NCI-H146 treated with DMSO at 0.1 percent for 48 hours (cell line): Measurements from ENCODE around the gene NLRX1.
"Not testable (repeated sequence)": the region's sequence is repeated elsewhere in the genome, so short reads cannot be mapped to it uniquely, and the experiment has no call there.

Experiments used
- DNase-seq: peaks from one replicate; lab custom pipeline; 2025; ENCODE audit not compliant: unreplicated experiment; lab: John Stamatoyannopoulos, UW

NLRX1 gene

DNA sequence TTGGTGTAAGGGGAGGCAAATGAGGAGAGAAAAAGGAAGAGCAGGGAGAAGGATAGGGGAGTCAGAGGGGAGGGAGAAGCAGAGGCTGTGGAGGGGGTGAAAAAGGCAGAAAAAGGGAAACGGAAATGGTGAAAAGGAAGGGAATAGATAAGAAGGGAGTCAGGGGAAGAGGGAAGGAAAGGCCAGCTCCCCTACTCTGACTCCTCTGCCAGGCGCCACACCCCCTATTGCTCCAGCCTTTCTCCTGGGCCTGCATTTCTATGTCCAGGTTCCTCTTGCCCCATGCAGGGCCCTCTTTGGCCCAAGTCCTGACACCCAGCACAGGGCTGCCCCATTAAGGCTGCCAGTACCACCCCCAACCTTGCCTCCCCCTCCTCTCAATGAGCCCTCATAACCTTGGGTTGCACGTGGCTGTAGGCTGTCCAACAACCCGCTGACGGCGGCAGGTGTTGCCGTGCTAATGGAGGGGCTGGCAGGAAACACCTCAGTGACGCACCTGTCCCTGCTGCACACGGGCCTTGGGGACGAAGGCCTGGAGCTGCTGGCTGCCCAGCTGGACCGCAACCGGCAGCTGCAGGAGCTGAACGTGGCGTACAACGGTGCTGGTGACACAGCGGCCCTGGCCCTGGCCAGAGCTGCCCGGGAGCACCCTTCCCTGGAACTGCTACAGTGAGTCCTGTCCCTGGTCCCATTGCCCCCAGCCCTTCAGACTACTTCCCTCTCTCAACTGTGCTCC is 13.3 kb downstream of the NLRX1 start:
- DNase-seq: peak; percentile 62

DNA sequence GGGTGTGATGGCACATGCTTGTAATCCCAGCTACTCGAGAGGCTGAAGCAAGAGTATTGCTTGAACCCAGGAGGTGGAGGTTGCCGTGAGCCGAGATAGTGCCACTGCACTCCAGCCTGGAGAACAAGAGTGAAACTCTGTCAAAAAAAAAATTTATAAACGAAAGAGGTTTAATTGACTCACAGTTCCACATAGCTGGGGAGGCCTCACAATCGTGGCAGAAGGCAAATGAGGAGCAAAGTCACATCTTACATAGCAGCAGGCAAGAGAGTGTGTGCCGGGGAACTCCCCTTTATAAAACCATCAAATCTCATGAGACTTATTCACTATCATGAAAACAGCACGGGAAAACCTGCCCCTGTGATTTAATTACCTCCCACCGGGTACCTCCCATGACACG is 15.9 kb downstream of the NLRX1 start:
- not testable (repeated sequence) for DNase-seq

GRCh38 chr11:119185981-119186634 is 17.6 kb downstream of the NLRX1 start:
- DNase-seq: no peak

DNA sequence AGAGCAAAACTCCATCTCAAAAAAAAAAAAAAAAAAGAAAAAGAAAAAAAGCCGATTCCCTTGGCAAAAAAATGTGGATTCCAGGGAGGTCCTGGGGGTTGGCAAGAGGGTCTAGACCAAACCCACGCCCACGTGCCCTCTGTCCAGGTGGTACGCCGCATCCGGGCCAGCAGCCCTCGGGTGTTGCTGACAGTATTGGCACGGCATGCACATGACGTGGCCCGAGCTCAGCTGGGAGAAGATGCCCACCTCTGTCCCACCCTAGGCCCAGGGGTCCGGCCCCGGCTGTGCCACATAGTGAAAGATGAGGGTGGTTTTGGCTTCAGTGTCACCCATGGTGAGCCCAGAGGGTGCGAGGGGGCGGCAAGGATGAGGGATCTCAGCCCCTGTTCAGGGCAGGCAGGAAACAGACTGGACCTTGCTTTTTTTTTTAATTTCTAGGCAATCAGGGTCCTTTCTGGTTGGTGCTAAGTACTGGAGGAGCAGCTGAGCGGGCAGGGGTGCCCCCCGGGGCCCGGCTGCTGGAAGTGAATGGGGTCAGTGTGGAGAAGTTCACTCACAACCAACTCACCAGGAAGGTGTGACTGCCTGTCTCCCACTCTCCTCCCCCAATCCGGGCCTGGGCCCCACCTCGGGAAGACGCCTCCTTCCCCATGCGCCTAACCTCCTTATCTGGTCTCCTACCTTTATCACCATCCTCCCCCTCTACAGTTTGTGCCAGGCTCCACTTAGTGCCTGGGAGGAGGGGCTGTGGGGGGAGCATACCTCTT is 18.8 kb downstream of the NLRX1 start:
- no peak for DNase-seq

DNA sequence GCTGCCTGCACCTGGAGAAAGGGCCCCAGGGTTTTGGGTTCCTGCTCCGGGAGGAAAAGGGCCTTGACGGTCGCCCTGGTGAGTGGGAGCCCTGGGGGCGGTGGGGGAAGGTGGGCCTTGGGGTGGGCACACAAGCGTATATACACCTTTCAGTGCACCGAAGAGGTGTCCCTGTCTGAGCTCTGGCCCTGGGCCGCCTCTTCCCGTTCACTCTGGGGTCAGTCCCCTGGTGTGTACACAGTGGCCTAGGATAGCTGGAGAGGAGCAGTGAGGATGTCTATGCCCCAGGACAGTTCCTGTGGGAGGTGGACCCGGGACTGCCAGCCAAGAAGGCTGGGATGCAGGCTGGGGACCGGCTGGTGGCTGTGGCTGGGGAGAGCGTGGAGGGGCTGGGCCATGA is 19.5 kb downstream of the NLRX1 start:
- no peak for DNase-seq

DNA sequence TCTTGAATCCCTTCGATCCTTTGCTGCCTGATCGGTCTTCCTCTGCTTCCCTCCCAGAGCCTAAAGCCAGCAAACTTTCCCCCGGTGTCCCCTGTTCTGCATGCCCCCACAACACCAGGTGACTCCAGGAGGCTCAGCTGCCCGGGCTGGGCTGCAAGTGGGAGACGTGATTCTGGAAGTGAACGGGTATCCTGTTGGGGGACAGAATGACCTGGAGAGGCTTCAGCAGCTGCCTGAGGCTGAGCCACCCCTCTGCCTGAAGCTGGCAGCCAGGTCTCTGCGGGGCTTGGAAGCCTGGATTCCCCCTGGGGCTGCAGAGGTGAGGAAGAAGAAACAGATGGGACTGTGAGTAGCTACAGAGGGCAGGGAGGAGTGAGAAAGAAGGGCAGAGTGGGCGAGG is 20.4 kb downstream of the NLRX1 start:
- DNase-seq: no peak

- no peak for DNase-seq
Observed at GRCh38 chr11:119189393-119189792, 20.9 kb downstream of the NLRX1 start.

- no peak for DNase-seq
Observed at GRCh38 chr11:119190531-119190930, 22.0 kb downstream of the NLRX1 start.

- DNase-seq: not testable (repeated sequence)
Observed at GRCh38 chr11:119191265-119191664, 22.7 kb downstream of the NLRX1 start.

GRCh38 chr11:119192111-119192510 is 23.6 kb downstream of the NLRX1 start:
- no peak for DNase-seq

- DNase-seq: no peak
Observed at GRCh38 chr11:119193001-119193400, 24.5 kb downstream of the NLRX1 start.

DNA sequence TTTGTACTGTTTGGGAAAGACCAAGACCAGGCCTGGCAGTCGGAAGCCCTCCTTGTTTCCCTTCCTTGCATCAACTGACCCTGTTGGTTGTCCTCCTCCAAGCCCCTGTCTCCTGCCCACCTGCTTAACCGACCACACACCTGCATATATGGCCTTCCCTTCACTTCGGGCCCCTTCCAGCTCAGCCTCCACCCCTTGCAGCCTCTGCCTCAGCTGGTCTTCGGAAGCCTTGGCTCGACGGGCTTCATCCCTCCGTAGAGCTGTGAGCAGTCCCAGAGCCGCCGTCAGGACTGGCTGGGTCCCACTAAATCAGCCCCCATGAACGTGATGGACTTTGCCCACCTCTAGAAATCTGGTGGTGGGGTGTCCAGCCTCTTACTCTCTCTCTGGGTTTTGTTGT is 25.1 kb downstream of the NLRX1 start:
- no peak for DNase-seq

DNA sequence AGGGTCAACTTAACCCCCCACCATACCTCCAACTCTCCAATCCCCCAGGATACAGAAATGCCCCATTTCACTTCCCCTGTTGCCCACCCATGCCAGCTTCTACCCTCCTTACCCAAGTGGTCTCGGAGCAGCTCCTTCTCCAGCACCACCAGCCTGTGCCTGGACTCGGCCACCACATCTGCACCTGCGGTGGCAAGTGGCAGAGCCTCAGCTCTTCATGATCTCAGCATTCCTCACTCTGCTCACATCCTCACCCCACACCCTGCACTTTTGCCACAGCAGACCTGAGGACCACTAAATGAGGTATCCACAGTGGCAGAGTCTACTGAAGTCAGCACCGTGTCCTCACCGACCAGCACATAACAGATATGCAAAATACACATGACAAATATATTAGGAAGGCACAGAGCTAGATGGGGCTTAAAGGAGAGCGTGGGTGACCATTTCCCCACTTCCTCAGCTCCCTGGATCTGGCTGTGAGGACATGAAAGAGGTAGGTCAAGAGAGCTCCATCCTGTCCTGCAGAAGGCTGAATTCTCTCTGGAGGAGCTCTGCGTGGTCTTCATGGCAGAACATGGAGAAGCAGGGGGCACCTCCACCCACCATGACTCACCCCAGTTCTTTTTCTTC is 26.4 kb downstream of the NLRX1 start:
- no peak for DNase-seq

- DNase-seq: peak; percentile 85
Observed at GRCh38 chr11:119195680-119196079, 27.2 kb downstream of the NLRX1 start.

DNA sequence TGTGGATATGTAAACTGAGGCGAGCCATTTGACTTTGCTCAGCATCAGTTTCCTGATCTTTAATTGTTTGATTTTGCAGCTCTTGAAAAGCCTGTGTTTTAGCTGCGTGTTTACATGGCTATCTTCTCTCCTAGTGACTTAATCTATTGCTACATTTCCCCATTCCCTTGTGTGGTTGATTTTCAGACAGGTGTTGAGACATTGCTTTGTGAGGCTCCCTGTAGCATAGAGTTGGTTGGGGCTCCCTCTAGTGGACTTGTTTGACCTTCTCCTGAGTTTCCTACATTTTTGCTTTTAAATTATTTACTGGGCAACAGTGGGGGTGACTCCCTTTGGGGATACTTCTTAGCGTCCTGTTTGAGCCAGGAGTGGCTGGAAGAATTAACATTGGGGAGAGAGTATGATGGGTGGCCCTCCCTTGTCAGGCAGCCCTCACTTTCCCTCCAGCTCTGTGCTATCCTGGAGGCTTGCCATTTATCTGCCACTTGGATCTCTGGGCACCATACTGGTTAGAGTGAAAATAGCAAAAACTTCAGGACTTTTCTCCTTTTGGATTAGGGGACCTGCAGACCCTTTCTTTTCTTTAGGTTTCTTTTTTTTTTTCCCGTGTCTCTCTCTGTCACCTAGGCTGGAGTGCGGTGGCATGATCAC is 28.4 kb downstream of the NLRX1 start:
- DNase-seq: peak; percentile 89

DNA sequence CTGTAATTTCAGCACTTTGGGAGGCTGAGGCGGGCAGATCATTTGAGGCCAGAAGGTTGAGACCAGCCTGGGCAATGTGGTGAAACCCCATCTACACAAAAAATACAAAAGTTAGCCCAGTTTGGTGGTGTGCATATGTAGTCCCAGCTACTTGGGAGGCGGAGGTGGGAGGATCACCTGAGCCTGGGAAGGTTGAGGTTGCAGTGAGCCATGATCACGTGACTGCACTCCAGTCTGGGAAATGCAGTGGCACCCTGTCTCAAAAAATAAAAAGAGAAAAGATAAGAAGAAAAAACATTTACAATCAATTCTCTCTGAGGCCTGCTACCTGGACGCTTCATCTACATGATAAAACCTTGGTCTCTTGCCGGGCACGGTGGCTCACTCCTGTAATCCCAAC is 30.4 kb downstream of the NLRX1 start:
- no peak for DNase-seq

DNA sequence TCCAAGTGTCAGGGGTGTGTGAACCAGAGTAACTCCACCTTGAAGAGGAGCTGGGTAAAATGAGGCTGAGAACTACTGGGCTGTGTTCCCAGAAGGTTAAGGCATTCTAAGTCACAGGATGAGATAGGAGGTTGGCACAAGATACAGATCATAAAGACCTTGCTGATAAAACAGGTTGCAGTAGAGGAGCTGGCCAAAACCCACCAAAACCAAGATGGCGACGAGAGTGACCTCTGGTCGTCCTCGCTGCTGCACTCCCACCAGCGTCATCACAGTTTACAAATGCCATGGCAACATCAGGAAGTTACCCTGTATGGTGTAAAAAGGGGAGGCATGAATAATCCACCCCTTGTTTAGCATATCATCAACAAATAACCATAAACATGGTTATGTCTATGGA is 32.7 kb downstream of the NLRX1 start:
- not testable (repeated sequence) for DNase-seq

DNA sequence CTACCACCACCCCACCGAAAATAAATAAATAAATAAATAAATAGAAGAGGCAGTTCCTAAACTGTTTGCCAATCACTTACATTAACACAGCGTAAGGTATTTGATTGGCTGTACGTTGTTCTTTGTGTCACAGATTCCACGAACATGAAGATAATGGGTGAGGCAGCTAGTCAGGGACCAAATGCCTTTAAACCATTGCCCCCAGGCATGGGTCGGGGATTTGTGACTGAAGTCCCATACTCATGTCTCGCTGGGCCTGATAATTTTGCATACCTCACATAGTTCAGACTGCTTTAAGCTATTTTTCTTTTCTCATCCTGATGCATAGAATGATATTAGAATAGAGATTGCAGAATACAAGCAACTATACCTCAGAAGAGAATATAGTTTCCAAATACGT is 34.0 kb downstream of the NLRX1 start:
- DNase-seq: no peak

- DNase-seq: no peak
Observed at GRCh38 chr11:119204066-119204465, 35.5 kb downstream of the NLRX1 start.

- DNase-seq: no peak
Observed at GRCh38 chr11:119205080-119205479, 36.6 kb downstream of the NLRX1 start.
